ENCODE data around the gene ARHGEF7.

DNA sequence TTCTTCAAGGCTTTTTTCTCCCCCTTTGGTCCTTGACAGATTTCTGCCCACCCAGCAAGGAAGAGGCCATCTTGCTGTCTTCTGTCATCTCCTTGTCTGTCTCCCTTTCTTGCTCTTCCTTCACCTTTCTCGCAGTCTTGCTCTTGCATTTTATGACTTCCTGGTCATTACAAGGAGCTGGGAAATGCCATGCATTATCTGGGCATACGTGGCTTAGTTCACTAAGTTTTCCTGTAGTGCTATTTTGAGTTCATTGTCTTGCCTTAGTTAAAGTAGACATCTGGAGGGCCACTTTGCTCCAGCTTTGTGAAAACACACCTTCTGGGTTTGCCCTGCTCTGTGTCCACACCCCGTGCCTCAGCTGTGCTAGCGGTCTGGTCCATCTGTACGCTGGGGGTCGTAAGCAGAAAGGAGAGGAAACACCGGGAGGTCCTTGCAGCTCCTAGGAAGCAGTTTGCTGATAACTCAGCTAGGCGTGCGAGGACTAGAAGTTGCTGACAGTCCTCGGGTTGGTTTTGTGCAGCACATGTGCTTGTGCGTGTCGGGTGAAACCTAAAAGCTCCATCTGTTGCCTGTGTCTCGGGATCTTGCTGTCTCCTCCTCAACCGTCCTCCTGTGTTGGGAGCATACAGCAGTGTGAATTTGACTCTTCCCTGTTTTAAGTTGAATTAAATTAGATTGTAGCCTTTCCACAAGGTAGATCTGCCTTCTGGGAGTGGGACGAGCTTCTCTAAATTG is 59.4 kb downstream of the ARHGEF7 start:
- TF ChIP-seq, protein P1, sequence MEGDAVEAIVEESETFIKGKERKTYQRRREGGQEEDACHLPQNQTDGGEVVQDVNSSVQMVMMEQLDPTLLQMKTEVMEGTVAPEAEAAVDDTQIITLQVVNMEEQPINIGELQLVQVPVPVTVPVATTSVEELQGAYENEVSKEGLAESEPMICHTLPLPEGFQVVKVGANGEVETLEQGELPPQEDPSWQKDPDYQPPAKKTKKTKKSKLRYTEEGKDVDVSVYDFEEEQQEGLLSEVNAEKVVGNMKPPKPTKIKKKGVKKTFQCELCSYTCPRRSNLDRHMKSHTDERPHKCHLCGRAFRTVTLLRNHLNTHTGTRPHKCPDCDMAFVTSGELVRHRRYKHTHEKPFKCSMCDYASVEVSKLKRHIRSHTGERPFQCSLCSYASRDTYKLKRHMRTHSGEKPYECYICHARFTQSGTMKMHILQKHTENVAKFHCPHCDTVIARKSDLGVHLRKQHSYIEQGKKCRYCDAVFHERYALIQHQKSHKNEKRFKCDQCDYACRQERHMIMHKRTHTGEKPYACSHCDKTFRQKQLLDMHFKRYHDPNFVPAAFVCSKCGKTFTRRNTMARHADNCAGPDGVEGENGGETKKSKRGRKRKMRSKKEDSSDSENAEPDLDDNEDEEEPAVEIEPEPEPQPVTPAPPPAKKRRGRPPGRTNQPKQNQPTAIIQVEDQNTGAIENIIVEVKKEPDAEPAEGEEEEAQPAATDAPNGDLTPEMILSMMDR (IDR thresholded peaks at IDR 0.05) = no peak
- TF ChIP-seq POLR2A (IDR thresholded peaks at IDR 0.05) (no peak), POLR2AphosphoS5 (IDR thresholded peaks at IDR 0.05) (no peak), EP300 (IDR thresholded peaks at IDR 0.05) (no peak)

Data from stomach (tissue), 4 donors.